ENCODE results near the gene SMS.

- no peak for TF ChIP-seq CTCF (IDR thresholded peaks at IDR 0.05; ENCODE audit: insufficient read depth, low read length, poor library complexity, severe bottlenecking)
- TF ChIP-seq EZH2phosphoT487 (conservative IDR thresholded peaks at IDR 0.05; ENCODE audit: low read length), result no peak
These were observed 15.1 kb downstream of the SMS start for GRCh38 chrX:21955403-21956189.
